Right forelimb (tissue), 1 donor: Measurements from ENCODE around the gene RABEP1.
"Not testable (repeated sequence)": the region's sequence is repeated elsewhere in the genome, so short reads cannot be mapped to it uniquely, and the experiment has no call there.

ENCODE experiments used
- DNase-seq: peaks from one replicate; pipeline ENCODE4 v3.0.0-alpha.2; 2018

RABEP1 gene

GRCh38 chr17:5429191-5429887, 147.3 kb downstream of the RABEP1 start:
- no peak for DNase-seq

DNA sequence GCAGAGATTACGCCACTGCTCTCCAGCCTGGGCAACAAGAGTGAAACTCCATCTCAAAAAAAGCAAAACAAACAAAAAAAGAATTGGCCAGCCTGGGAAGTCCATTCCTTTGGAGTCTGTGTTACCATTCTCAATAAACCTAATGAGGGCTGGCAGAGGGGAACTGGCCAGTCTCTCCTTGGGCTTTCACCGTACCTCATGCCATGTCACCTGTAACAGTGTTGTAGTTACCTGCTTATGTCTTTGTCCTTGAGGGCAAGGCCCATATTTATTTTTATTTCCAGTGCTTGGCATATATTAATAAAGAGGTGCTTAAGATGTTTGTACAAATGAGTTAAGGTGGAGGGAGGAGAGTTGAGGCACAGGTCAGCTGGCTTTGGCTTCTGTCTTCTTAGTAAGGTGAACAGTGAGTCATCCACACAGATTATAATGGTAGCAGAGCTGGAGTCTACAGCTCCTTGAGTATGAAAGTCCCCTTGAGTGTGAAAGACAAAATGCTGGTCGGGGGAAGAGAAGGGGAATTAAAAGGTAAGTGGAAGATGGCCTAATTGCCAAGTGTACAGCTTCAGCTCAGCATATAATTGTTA, 148.4 kb downstream of the RABEP1 start:
- DNase-seq = no peak

- not testable (repeated sequence) for DNase-seq
Observed at GRCh38 chr17:5431234-5431633, 149.2 kb downstream of the RABEP1 start.

GRCh38 chr17:5431949-5432556, 150.0 kb downstream of the RABEP1 start:
- no peak for DNase-seq

GRCh38 chr17:5434984-5435383, 152.9 kb downstream of the RABEP1 start:
- DNase-seq = no peak
